Keratinocyte (primary cell): ENCODE measurements around the gene TBKBP1. TPM values are rescaled to one million over a fixed set of nuclear protein-coding genes. Genes with fewer than 3 reads are reported as not detected.

Experiments
- DNase-seq: peaks from one replicate; pipeline ENCODE4 v3.0.0-alpha.2; 2011; ENCODE audit warnings: low read depth, missing footprints, low spot score
- FAIRE-seq: peaks from 2 replicates; lab custom pipeline; 2011; peaks lifted over from hg19 to GRCh38; lab: Jason Lieb, UNC
- H2AFZ ChIP-seq: 2 replicates; pipeline ENCODE4 v1.6.0; 2012; ENCODE audit warnings: low read length, control low read depth, inconsistent platforms; ENCODE audit not compliant: control insufficient read depth
- H3K27ac ChIP-seq: 2 replicates; pipeline ENCODE4 v1.5.1; 2011; ENCODE audit warnings: low read length; ENCODE audit not compliant: control insufficient read depth, insufficient read depth
- H3K27me3 ChIP-seq: 3 replicates; pipeline ENCODE4 v1.6.0; 2011; ENCODE audit warnings: low read length; ENCODE audit not compliant: control insufficient read depth, insufficient read depth; ENCODE audit errors: extremely low read depth
- H3K36me3 ChIP-seq, 2 experiments: 2 replicates in 1 of 2; 3 replicates in 1 of 2; pipeline ENCODE4 v1.5.1; 2011; ENCODE audit warnings: low read length in 2 of 2, mild to moderate bottlenecking in 1 of 2; ENCODE audit not compliant: control insufficient read depth in 2 of 2, insufficient read depth in 2 of 2; ENCODE audit errors: extremely low read depth in 1 of 2
- H3K4me1 ChIP-seq: 3 replicates; pipeline ENCODE4 v1.5.1; 2011; ENCODE audit warnings: low read length; ENCODE audit not compliant: control insufficient read depth, insufficient read depth; ENCODE audit errors: extremely low read depth
- H3K4me2 ChIP-seq: 3 replicates; pipeline ENCODE4 v1.6.0; 2011; ENCODE audit warnings: low read depth, low read length; ENCODE audit not compliant: control insufficient read depth, insufficient read depth; ENCODE audit errors: extremely low read depth
- H3K4me3 ChIP-seq, 3 experiments: fragments of 200-600 bp in 1 of 3; sonication (generic) in 1 of 3; 2 replicates in 2 of 3; 3 replicates in 1 of 3; pipeline ENCODE4 v1.5.1; 2011 to 2016; ENCODE audit warnings: low read length in 3 of 3, mild to moderate bottlenecking in 3 of 3, control low read depth in 2 of 3, inconsistent platforms in 1 of 3, low read depth in 1 of 3, mixed read lengths in 1 of 3, mixed run types in 1 of 3, moderate library complexity in 1 of 3; ENCODE audit not compliant: control insufficient read depth in 2 of 3, insufficient read depth in 2 of 3; ENCODE audit errors: extremely low read depth in 1 of 3
- H3K79me2 ChIP-seq: 2 replicates; pipeline ENCODE4 v1.6.0; 2012; ENCODE audit warnings: low read length; ENCODE audit not compliant: control insufficient read depth, insufficient read depth
- H3K9ac ChIP-seq: 3 replicates; pipeline ENCODE4 v1.6.0; 2011; ENCODE audit warnings: low read length; ENCODE audit not compliant: control insufficient read depth, insufficient read depth; ENCODE audit errors: extremely low read depth
- H3K9me1 ChIP-seq: 3 replicates; pipeline ENCODE4 v1.6.0; 2011; ENCODE audit warnings: low read length; ENCODE audit not compliant: control insufficient read depth, insufficient read depth; ENCODE audit errors: extremely low read depth
- H3K9me3 ChIP-seq: 2 replicates; pipeline ENCODE4 v1.5.1; 2012; ENCODE audit warnings: low read depth, low read length; ENCODE audit not compliant: control insufficient read depth
- H4K20me1 ChIP-seq: 3 replicates; pipeline ENCODE4 v1.6.0; 2011; ENCODE audit warnings: low read length; ENCODE audit not compliant: control insufficient read depth, insufficient read depth; ENCODE audit errors: extremely low read depth
- CTCF ChIP-seq, 3 experiments: IDR thresholded peaks in 1 of 3; conservative IDR thresholded peaks in 1 of 3; optimal IDR thresholded peaks in 1 of 3; 2 replicates in 2 of 3; 3 replicates in 1 of 3; pipeline versions ENCODE3 to v1.5.1; 2011; ENCODE audit warnings: low read length in 3 of 3, mild to moderate bottlenecking in 3 of 3, moderate library complexity in 2 of 3, control low read depth in 1 of 3, inconsistent platforms in 1 of 3; ENCODE audit not compliant: insufficient read depth in 2 of 3; ENCODE audit errors: extremely low read depth in 1 of 3
- EZH2 ChIP-seq: IDR thresholded peaks from one replicate; pipeline ENCODE4 v1.6.1; 2012; ENCODE audit warnings: inconsistent platforms, mild to moderate bottlenecking, low read length, moderate library complexity
- dilution Hi-C: fragments of 300-500 bp; cut with MboI; formaldehyde crosslinking; loops from one replicate; pipeline ENCODE4 v1.7.0; 2020; ENCODE audit warnings: low sequenced_read_pairs; ENCODE audit not compliant: extremely low pct_ligation_motif_present
- polyA plus RNA-seq, 5 experiments: library from polyadenylated mRNA; depleted of rRNA in 3 of 5; stranded (reverse) in 3 of 5; stranded (forward) in 1 of 5; unstranded in 1 of 5; fragments of >200 nt; gene quantifications; 1 replicate in 1 of 5; 2 replicates in 3 of 5; 3 replicates in 1 of 5; pipeline versions ENCODE4 v1.2.1 to v1.2.3, GENCODE V29; 2011 to 2012; ENCODE audit warnings: missing spikeins in 2 of 5, low read depth in 1 of 5, low replicate concordance in 1 of 5

The TBKBP1 gene
- polyA plus RNA-seq, 1 donor (not counting 4 experiments of a cell fraction or from before 2014, with no cell fraction given) = 4.3 TPM

GRCh38 chr17:47729476-47729875 is 35.5 kb downstream of the TBKBP1 start:
- Histone ChIP-seq H3K27ac (no peak overlapping the region), H3K36me3 (no peaks in the 10 kb centered on the region), H3K4me3 (no peak overlapping the region), H3K4me2 (no peak overlapping the region), H3K79me2 (no peaks in the 10 kb centered on the region), H3K9me3 (no peaks in the 10 kb centered on the region), H3K9me1 (no peaks in the 10 kb centered on the region), H4K20me1 (no peaks in the 10 kb centered on the region), H3K9ac (no peak overlapping the region), H3K4me1 (no peaks in the 10 kb centered on the region), H3K27me3 (peaks cover 39% of the 10 kb centered on the region), H2AFZ (no peak overlapping the region)
- TF ChIP-seq CTCF (optimal IDR thresholded peaks at IDR 0.05 in 1 of 3, IDR thresholded peaks at IDR 0.05 in 1 of 3, conservative IDR thresholded peaks at IDR 0.05 in 1 of 3; ENCODE audit: extremely low read depth in 1 of 3, insufficient read depth in 2 of 3, low read length in 3 of 3) (no peak), EZH2 (no peak)
- dilution Hi-C loops = no loop called here
- no peak for FAIRE-seq
- DNase-seq = no peak

- no peaks in the 10 kb centered on the region for H3K9me1 ChIP-seq
- no peaks in the 10 kb centered on the region for H3K9me3 ChIP-seq
- no peak overlapping the region for H3K4me3 ChIP-seq
- no peak overlapping the region for H3K9ac ChIP-seq
- no peak for FAIRE-seq
- H3K27ac ChIP-seq = no peak overlapping the region
- no peak for TF ChIP-seq EZH2
- TF ChIP-seq CTCF (optimal IDR thresholded peaks at IDR 0.05 in 1 of 3, IDR thresholded peaks at IDR 0.05 in 1 of 3, conservative IDR thresholded peaks at IDR 0.05 in 1 of 3; ENCODE audit: extremely low read depth in 1 of 3, insufficient read depth in 2 of 3, low read length in 3 of 3) = no peak
- no peaks in the 10 kb centered on the region for H3K36me3 ChIP-seq
- peaks cover 50% of the 10 kb centered on the region for H3K27me3 ChIP-seq
- no peak for DNase-seq
- no peaks in the 10 kb centered on the region for H3K79me2 ChIP-seq
- no peaks in the 10 kb centered on the region for H4K20me1 ChIP-seq
- H3K4me2 ChIP-seq = no peak overlapping the region
- H3K4me1 ChIP-seq = no peaks in the 10 kb centered on the region
- dilution Hi-C loops = no loop called here
- H2AFZ ChIP-seq = no peak overlapping the region
Observed at GRCh38 chr17:47730681-47731080, 36.7 kb downstream of the TBKBP1 start.
